Ovary (tissue), 3 donors: ENCODE data around the gene ITPR2.

ENCODE experiments used
- POLR2A ChIP-seq: fragments of 450-650 bp; IDR thresholded peaks from one replicate; pipeline ENCODE4 v1.6.1; 2017; ENCODE audit warnings: antibody characterized with exemption, mild to moderate bottlenecking, moderate library complexity
- TF ChIP-seq, protein P1 (sequence below), 3 donors: fragments of 450-650 bp in 2 of 3; fragments of 200-600 bp in 1 of 3; IDR thresholded peaks; one replicate each; pipeline versions ENCODE4 v1.5.1 to v1.8.0; 2016 to 2022; ENCODE audit warnings: antibody characterized with exemption in 3 of 3, mild to moderate bottlenecking in 1 of 3
- donor health status: DM: no; HTN: no; CAD: no.

DNA sequence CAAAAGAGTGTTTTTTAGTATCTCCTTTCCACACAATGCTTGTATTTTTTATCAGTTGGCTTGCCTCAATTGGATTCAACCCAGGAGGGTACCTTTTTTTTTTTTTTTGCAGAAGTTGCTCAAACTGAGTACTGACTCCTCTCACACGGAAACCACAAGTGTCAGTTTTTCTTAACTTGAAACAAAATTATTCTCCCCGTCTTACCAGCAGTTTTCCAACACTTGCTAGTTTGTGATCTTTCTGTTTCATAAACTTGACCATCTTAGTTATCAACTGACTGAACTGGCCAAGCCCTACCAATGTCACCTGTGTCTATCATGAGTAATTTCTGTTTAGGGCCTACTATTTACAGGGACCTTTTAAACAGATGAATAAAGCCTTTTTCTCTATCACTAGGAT lies 34.1 kb upstream of the ITPR2 start:
- TF ChIP-seq POLR2A = no peak
- TF ChIP-seq, protein P1, sequence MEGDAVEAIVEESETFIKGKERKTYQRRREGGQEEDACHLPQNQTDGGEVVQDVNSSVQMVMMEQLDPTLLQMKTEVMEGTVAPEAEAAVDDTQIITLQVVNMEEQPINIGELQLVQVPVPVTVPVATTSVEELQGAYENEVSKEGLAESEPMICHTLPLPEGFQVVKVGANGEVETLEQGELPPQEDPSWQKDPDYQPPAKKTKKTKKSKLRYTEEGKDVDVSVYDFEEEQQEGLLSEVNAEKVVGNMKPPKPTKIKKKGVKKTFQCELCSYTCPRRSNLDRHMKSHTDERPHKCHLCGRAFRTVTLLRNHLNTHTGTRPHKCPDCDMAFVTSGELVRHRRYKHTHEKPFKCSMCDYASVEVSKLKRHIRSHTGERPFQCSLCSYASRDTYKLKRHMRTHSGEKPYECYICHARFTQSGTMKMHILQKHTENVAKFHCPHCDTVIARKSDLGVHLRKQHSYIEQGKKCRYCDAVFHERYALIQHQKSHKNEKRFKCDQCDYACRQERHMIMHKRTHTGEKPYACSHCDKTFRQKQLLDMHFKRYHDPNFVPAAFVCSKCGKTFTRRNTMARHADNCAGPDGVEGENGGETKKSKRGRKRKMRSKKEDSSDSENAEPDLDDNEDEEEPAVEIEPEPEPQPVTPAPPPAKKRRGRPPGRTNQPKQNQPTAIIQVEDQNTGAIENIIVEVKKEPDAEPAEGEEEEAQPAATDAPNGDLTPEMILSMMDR (IDR thresholded peaks at IDR 0.05) = no peak
